Endothelial cell of umbilical vein (primary cell): Measurements from ENCODE around the gene INPP5A.

Experiments
- GATA2 ChIP-seq: IDR thresholded peaks from 2 replicates; pipeline ENCODE4 v1.7.0; 2011; ENCODE audit warnings: low read depth, mild to moderate bottlenecking, moderate library complexity, mixed read lengths, low read length; ENCODE audit not compliant: insufficient read length, insufficient read depth
- JUN ChIP-seq: IDR thresholded peaks from 2 replicates; pipeline ENCODE4 v1.6.1; 2011; ENCODE audit warnings: borderline replicate concordance, low read depth; ENCODE audit not compliant: insufficient read length, insufficient read depth
- MYC ChIP-seq: IDR thresholded peaks from one replicate; pipeline ENCODE4 v1.6.1; 2011; ENCODE audit warnings: mild to moderate bottlenecking, low read depth, low read length
- POLR2A ChIP-seq: IDR thresholded peaks from 2 replicates; pipeline ENCODE4 v1.6.1; 2012; ENCODE audit warnings: low read depth, mild to moderate bottlenecking, control low read depth, low read length
- POLR2AphosphoS5 ChIP-seq: IDR thresholded peaks from 2 replicates; pipeline ENCODE4 v1.6.1; 2012; ENCODE audit warnings: low read depth, mild to moderate bottlenecking, control low read depth, low read length, moderate library complexity; ENCODE audit not compliant: insufficient read depth
- TF ChIP-seq, protein P1 (sequence below), 2 donors: IDR thresholded peaks; 1 replicate in 1 of 2; 2 replicates in 1 of 2; pipeline ENCODE4 v1.5.1; 2011; ENCODE audit warnings: low read length in 2 of 2, mild to moderate bottlenecking in 2 of 2, moderate library complexity in 2 of 2, control low read depth in 1 of 2, inconsistent platforms in 1 of 2, low read depth in 1 of 2; ENCODE audit not compliant: insufficient read depth in 1 of 2; ENCODE audit errors: extremely low read depth in 1 of 2
- TF ChIP-seq, protein P2 (sequence below): IDR thresholded peaks from 2 replicates; pipeline ENCODE4 v1.6.1; 2011; ENCODE audit not compliant: insufficient read depth, insufficient read length

DNA sequence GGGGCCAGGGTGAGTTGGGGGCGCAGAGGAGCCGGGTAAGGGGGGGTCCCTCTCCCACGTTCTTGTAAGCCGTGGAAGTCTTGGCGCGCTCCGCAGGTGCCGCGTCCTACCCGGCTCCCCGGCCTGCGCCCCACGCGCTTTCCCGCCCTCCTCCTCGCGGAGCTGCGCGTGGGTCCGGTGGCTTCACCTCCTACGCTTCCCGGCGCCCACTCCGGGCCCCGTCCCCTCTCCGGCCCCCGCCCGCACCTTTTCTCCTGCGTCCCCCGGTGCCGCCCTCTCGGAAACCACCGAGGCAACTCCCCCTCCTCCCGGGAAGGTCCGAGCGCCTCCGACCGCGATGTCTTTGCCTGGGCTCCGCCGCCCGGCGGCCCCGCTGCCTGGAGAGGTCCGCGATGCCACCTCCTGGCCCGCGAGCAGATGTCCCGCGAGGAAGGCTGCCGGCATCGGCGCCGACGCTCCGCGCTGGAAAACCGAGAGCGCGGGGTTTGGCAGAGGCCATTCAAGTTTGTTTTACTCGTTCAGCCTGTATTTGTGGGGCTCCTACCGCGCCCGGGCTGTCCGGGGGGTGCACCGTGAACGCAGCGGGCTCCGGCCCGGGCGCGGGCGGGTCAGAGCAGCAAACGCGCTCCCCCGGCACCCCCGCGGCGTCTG, 250.7 kb downstream of the INPP5A start:
- TF ChIP-seq, protein P1, sequence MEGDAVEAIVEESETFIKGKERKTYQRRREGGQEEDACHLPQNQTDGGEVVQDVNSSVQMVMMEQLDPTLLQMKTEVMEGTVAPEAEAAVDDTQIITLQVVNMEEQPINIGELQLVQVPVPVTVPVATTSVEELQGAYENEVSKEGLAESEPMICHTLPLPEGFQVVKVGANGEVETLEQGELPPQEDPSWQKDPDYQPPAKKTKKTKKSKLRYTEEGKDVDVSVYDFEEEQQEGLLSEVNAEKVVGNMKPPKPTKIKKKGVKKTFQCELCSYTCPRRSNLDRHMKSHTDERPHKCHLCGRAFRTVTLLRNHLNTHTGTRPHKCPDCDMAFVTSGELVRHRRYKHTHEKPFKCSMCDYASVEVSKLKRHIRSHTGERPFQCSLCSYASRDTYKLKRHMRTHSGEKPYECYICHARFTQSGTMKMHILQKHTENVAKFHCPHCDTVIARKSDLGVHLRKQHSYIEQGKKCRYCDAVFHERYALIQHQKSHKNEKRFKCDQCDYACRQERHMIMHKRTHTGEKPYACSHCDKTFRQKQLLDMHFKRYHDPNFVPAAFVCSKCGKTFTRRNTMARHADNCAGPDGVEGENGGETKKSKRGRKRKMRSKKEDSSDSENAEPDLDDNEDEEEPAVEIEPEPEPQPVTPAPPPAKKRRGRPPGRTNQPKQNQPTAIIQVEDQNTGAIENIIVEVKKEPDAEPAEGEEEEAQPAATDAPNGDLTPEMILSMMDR (IDR thresholded peaks at IDR 0.05; ENCODE audit: extremely low read depth in 1 of 2, insufficient read depth in 1 of 2, low read depth in 1 of 2, low read length in 2 of 2) = peak in 1 of 2 donors; percentile 26
- TF ChIP-seq JUN (no peak), POLR2A (no peak), GATA2 (no peak), POLR2AphosphoS5 (no peak), MYC (no peak)
- TF ChIP-seq, protein P2, sequence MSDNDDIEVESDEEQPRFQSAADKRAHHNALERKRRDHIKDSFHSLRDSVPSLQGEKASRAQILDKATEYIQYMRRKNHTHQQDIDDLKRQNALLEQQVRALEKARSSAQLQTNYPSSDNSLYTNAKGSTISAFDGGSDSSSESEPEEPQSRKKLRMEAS = no peak
